Activated CD4-positive, alpha-beta T cell treated with anti-CD3 and anti-CD28 coated beads for 36 hours (primary cell): Measurements from ENCODE around the gene EEF1AKMT2. TPM values are rescaled to one million over a fixed set of nuclear protein-coding genes. Genes with fewer than 3 reads are reported as not detected.

ENCODE experiments used
- ATAC-seq: fragments of 200-7000 bp; cut with Tn5 transposase; one replicate; pipeline ENCODE4 v1.10.0; 2021; ENCODE audit warnings: mild to moderate bottlenecking, moderate library complexity
- CTCF ChIA-PET: fragments of 350-600 bp; sonication (Branson Sonifier 250); formaldehyde crosslinking; loops from one replicate; lab custom pipeline; 2021; ENCODE audit warnings: antibody characterized with exemption; lab: Charles Lee
- POLR2A ChIA-PET: fragments of 350-600 bp; sonication (Branson Sonifier 250); formaldehyde crosslinking; loops from one replicate; lab custom pipeline; 2021; ENCODE audit warnings: antibody characterized with exemption, inconsistent platforms; lab: Charles Lee
- DNase-seq: peaks from one replicate; pipeline ENCODE4 v3.0.0-alpha.2; 2020
- H3K27ac Mint-ChIP-seq: one replicate; pipeline ENCODE4 v1.8.0; 2021; ENCODE audit warnings: mixed read lengths
- H3K27me3 Mint-ChIP-seq: one replicate; pipeline ENCODE4 v1.8.0; 2021; ENCODE audit warnings: mixed read lengths
- H3K36me3 Mint-ChIP-seq: one replicate; pipeline ENCODE4 v1.8.0; 2021; ENCODE audit warnings: low read depth, mixed read lengths
- H3K4me1 Mint-ChIP-seq: one replicate; pipeline ENCODE4 v1.8.0; 2021; ENCODE audit warnings: mixed read lengths
- H3K4me3 Mint-ChIP-seq: one replicate; pipeline ENCODE4 v1.8.0; 2021; ENCODE audit warnings: mild to moderate bottlenecking, moderate library complexity, mixed read lengths
- H3K9me3 Mint-ChIP-seq: one replicate; pipeline ENCODE4 v1.8.0; 2021; ENCODE audit warnings: low read depth, mixed read lengths
- intact Hi-C, 2 experiments: fragments of 100-400 bp; cut with DNase I in 1 of 2; cut with micrococcal nuclease in 1 of 2; formaldehyde crosslinking; loops; one replicate each; pipeline versions ENCODE4 v1.14.2 to v1.15.1; 2022 to 2024; cut with DNase I, micrococcal nuclease
- total RNA-seq, 2 experiments: library from RNA; stranded (reverse); gene quantifications; one replicate each; pipeline ENCODE4 v1.2.3, GENCODE V29; 2021

The EEF1AKMT2 gene
- total RNA-seq, 2 experiments from 2014 or later = 21.4 to 28.4 TPM

- no peak for DNase-seq
- Mint-ChIP-seq H3K27ac (peak overlapping the region; percentile 55), H3K4me1 (peaks cover 82% of the 10 kb centered on the region), H3K9me3 (no peaks in the 10 kb centered on the region), H3K27me3 (peaks cover 7% of the 10 kb centered on the region), H3K36me3 (peaks cover 6% of the 10 kb centered on the region), H3K4me3 (peak overlapping the region; percentile 1)
- ATAC-seq = no peak
- ChIA-PET CTCF (interaction anchor here (0.6 to 4.1 kb wide), 11 partner anchors 8 to 225 kb away, joined by 3 to 146 read pairs (median 13); no protein-coding TSS in a partner anchor), POLR2A (interaction anchor here (1.7 to 2.5 kb wide), 2 partner anchors 20 to 50 kb away, joined by 4 to 24 read pairs; no protein-coding TSS in a partner anchor)
- intact Hi-C loops = no loop called here
Measured at GRCh38 chr10:124739119-124739921, 52.4 kb downstream of the EEF1AKMT2 start.

- Mint-ChIP-seq H3K36me3 (peaks cover 11% of the 10 kb centered on the region), H3K4me1 (peaks cover 91% of the 10 kb centered on the region), H3K4me3 (no peak overlapping the region), H3K27me3 (peaks cover 7% of the 10 kb centered on the region), H3K9me3 (no peaks in the 10 kb centered on the region), H3K27ac (no peak overlapping the region)
- POLR2A ChIA-PET = interaction anchor here (1.7 kb wide), 1 partner anchor 50 kb away, joined by 4 read pairs; no protein-coding TSS in a partner anchor
- CTCF ChIA-PET = interaction anchor here (4.0 kb wide), 2 partner anchors 17 to 49 kb away, joined by 55 to 146 read pairs; no protein-coding TSS in a partner anchor
- intact Hi-C loops = no loop called here
- ATAC-seq (no peak), DNase-seq (no peak)
Measured at GRCh38 chr10:124738441-124738840, 53.2 kb downstream of the EEF1AKMT2 start.

- H3K4me3 Mint-ChIP-seq = no peak overlapping the region
- H3K4me1 Mint-ChIP-seq = peaks cover 96% of the 10 kb centered on the region
- DNase-seq (no peak), ATAC-seq (no peak)
- peaks cover 11% of the 10 kb centered on the region for H3K36me3 Mint-ChIP-seq
- no peaks in the 10 kb centered on the region for H3K9me3 Mint-ChIP-seq
- ChIA-PET CTCF (no interaction called here), POLR2A (no interaction called here)
- H3K27me3 Mint-ChIP-seq = peaks cover 7% of the 10 kb centered on the region
- H3K27ac Mint-ChIP-seq = no peak overlapping the region
- intact Hi-C loops = no loop called here
Measured at GRCh38 chr10:124737708-124738107, 54.0 kb downstream of the EEF1AKMT2 start.

GRCh38 chr10:124737221-124737620 is 54.5 kb downstream of the EEF1AKMT2 start:
- peaks cover 10% of the 10 kb centered on the region for H3K36me3 Mint-ChIP-seq
- H3K27ac Mint-ChIP-seq = no peak overlapping the region
- no peaks in the 10 kb centered on the region for H3K9me3 Mint-ChIP-seq
- no peak overlapping the region for H3K4me3 Mint-ChIP-seq
- peaks cover 4% of the 10 kb centered on the region for H3K27me3 Mint-ChIP-seq
- CTCF ChIA-PET = no interaction called here
- intact Hi-C loops = no loop called here
- POLR2A ChIA-PET = no interaction called here
- DNase-seq (no peak), ATAC-seq (no peak)
- peaks cover 95% of the 10 kb centered on the region for H3K4me1 Mint-ChIP-seq

GRCh38 chr10:124736491-124737136 is 55.1 kb downstream of the EEF1AKMT2 start:
- CTCF ChIA-PET = interaction anchor here (0.6 to 1.3 kb wide), 2 partner anchors 14 to 17 kb away, joined by 5 to 6 read pairs; no protein-coding TSS in a partner anchor
- POLR2A ChIA-PET = no interaction called here
- Mint-ChIP-seq H3K9me3 (no peaks in the 10 kb centered on the region), H3K4me3 (no peak overlapping the region), H3K27ac (no peak overlapping the region), H3K36me3 (peaks cover 14% of the 10 kb centered on the region), H3K27me3 (peaks cover 4% of the 10 kb centered on the region), H3K4me1 (peaks cover 96% of the 10 kb centered on the region)
- DNase-seq = no peak
- intact Hi-C loops = no loop called here
- no peak for ATAC-seq

DNA sequence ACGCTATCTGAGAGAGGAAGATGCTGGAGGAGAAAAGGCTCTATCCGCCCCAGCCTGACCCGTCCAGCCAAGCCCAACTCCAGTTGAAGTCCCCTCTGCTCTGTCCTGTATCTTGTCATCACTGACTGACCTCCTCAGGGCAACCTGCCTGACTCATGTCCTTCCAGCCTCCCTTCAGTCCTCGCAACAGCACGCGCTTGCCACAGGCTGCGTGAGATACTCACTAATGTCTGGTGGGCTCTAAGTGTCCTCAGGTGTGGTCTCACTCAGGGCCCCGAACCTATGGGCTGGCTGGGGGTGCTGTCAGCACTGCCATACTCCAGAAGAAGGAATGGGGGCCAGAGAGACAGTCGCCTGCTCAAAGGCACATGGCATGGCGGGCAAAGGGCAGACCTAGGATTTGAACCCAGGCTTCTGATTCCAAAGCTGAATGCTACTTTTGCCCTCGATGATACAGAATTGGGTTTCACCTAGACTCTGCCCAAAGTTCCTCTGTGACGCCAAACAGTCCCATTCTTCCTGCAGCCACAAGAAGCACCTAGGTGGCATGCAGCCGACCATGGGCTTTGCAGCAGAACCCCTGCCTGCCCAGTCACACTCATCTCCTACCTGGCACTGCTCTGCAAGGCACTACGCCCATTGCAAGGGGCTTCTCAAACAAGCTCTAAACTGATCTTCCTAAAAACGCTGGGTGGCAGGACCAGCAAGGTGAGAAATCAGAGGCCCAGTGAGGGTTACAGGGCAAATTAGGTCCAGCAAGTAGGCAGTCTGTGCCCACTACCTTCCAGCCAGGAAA is 56.0 kb downstream of the EEF1AKMT2 start:
- Mint-ChIP-seq H3K27ac (no peak overlapping the region), H3K9me3 (no peaks in the 10 kb centered on the region), H3K27me3 (peaks cover 4% of the 10 kb centered on the region), H3K4me3 (no peak overlapping the region), H3K4me1 (peaks cover 87% of the 10 kb centered on the region), H3K36me3 (peaks cover 14% of the 10 kb centered on the region)
- DNase-seq (no peak), ATAC-seq (no peak)
- intact Hi-C loops = no loop called here
- ChIA-PET CTCF (interaction anchor here (0.6 to 7.6 kb wide), 3 partner anchors 17 to 310 kb away, joined by 5 to 100 read pairs (median 7); no protein-coding TSS in a partner anchor), POLR2A (no interaction called here)

- H3K27ac Mint-ChIP-seq = peak overlapping the region; percentile 76
- peaks cover 14% of the 10 kb centered on the region for H3K36me3 Mint-ChIP-seq
- DNase-seq (peak; percentile 67), ATAC-seq (peak; percentile 36)
- H3K4me3 Mint-ChIP-seq = no peak overlapping the region
- ChIA-PET CTCF (interaction anchor here (0.6 to 7.6 kb wide), 14 partner anchors 7 to 311 kb away, joined by 3 to 100 read pairs (median 4); no protein-coding TSS in a partner anchor), POLR2A (interaction anchor here (0.8 to 3.2 kb wide), 5 partner anchors 11 to 46 kb away, joined by 3 to 45 read pairs (median 21); no protein-coding TSS in a partner anchor)
- intact Hi-C loops = loop anchor here in 1 of 2 experiments (5.0 kb wide), 1 partner anchor 507 kb away; no protein-coding TSS in a partner anchor
- peaks cover 84% of the 10 kb centered on the region for H3K4me1 Mint-ChIP-seq
- H3K9me3 Mint-ChIP-seq = no peaks in the 10 kb centered on the region
- H3K27me3 Mint-ChIP-seq = peaks cover 4% of the 10 kb centered on the region
Measured at GRCh38 chr10:124734311-124735166, 57.1 kb downstream of the EEF1AKMT2 start.

GRCh38 chr10:124733571-124734245 is 58.0 kb downstream of the EEF1AKMT2 start:
- POLR2A ChIA-PET = interaction anchor here (0.7 to 3.2 kb wide), 7 partner anchors 8 to 45 kb away, joined by 3 to 45 read pairs (median 10); no protein-coding TSS in a partner anchor
- intact Hi-C loops = loop anchor here (1.0 to 5.0 kb wide), 7 partner anchors 8 to 506 kb away; no protein-coding TSS in a partner anchor
- CTCF ChIA-PET = interaction anchor here (0.6 to 7.6 kb wide), 13 partner anchors 8 to 173 kb away, joined by 3 to 100 read pairs (median 4); no protein-coding TSS in a partner anchor
- ATAC-seq (no peak), DNase-seq (no peak)
- H3K27ac Mint-ChIP-seq = peak overlapping the region; percentile 76
- H3K27me3 Mint-ChIP-seq = no peaks in the 10 kb centered on the region
- peaks cover 84% of the 10 kb centered on the region for H3K4me1 Mint-ChIP-seq
- H3K36me3 Mint-ChIP-seq = peaks cover 16% of the 10 kb centered on the region
- peak overlapping the region; percentile 43 for H3K4me3 Mint-ChIP-seq
- H3K9me3 Mint-ChIP-seq = no peaks in the 10 kb centered on the region

DNA sequence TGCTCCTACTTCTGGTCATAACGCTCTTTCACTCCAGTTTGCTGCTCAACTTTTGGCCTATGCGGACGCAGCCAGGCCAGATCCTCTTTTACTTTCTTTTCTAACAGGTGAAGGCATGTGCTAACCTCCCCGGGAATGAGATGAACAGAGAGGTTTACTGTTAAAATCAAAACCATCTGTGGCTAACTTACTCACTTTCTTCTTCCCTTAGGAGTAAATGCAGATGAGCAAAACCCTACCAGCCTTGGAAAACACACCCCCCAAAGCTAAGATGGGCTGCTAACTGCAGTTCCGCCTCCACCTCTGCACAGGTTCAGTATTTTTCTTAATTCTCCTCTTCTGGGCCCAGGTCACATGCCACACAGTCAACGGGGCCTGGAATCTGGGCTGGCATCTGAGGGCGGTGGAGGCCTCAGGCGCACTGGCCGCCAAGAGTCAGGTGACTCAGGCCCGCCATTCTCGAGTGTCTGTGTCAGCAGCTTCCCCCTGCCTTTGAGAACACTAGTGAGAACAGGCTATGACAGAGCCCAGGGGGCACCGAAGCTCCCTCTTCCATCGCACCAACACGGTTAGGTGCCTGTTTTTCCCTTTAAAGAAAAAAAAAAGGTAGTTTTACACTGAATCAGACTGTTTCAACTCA is 58.6 kb downstream of the EEF1AKMT2 start:
- ChIA-PET CTCF (interaction anchor here (0.5 to 7.6 kb wide), 11 partner anchors 8 to 103 kb away, joined by 3 to 100 read pairs (median 4); no protein-coding TSS in a partner anchor), POLR2A (interaction anchor here (0.6 to 3.2 kb wide), 7 partner anchors 8 to 102 kb away, joined by 3 to 45 read pairs (median 10); no protein-coding TSS in a partner anchor)
- intact Hi-C loops = loop anchor here (1.0 to 5.0 kb wide), 7 partner anchors 8 to 506 kb away; no protein-coding TSS in a partner anchor
- Mint-ChIP-seq H3K36me3 (peaks cover 16% of the 10 kb centered on the region), H3K4me1 (peaks cover 84% of the 10 kb centered on the region), H3K27me3 (no peaks in the 10 kb centered on the region), H3K4me3 (peak overlapping the region; percentile 43), H3K9me3 (no peaks in the 10 kb centered on the region), H3K27ac (peak overlapping the region; percentile 76)
- DNase-seq = peak; percentile 87
- peak; percentile 71 for ATAC-seq
